DMS79 treated with DMSO at 0.1 percent for 48 hours (cell line): ENCODE measurements around the gene NUDT12.
A peak's percentile ranks its signal among the peaks of the same experiment; 100 is the strongest.

Experiments
- DNase-seq: peaks from one replicate; lab custom pipeline; 2025; lab: John Stamatoyannopoulos, UW

The NUDT12 gene

GRCh38 chr5:103562453-103563157 lies at the start of gene NUDT12:
TSS of gene NUDT12 (minus strand) at chr5:103562789. CDS start at chr5:103560248, 2,541 bp downstream.
- DNase-seq = peak; percentile 75

GRCh38 chr5:103607346-103607745 lies 44.8 kb upstream of the NUDT12 start:
- no peak for DNase-seq

GRCh38 chr5:103605277-103605676 lies 42.7 kb upstream of the NUDT12 start:
- no peak for DNase-seq

- DNase-seq = no peak
These were observed 39.8 kb upstream of the NUDT12 start for GRCh38 chr5:103602438-103602837.

GRCh38 chr5:103601314-103601713 lies 38.7 kb upstream of the NUDT12 start:
- DNase-seq = no peak

GRCh38 chr5:103600086-103600485 lies 37.5 kb upstream of the NUDT12 start:
- DNase-seq = no peak

GRCh38 chr5:103598997-103599566 lies 36.5 kb upstream of the NUDT12 start:
- no peak for DNase-seq

- no peak for DNase-seq
These were observed 27.6 kb upstream of the NUDT12 start for GRCh38 chr5:103590221-103590620.

GRCh38 chr5:103589776-103590175 lies 27.2 kb upstream of the NUDT12 start:
- no peak for DNase-seq

GRCh38 chr5:103589357-103589756 lies 26.8 kb upstream of the NUDT12 start:
- DNase-seq = no peak

- peak; percentile 11 for DNase-seq
These were observed 24.7 kb upstream of the NUDT12 start for GRCh38 chr5:103587185-103587748.

GRCh38 chr5:103582364-103582763 lies 19.8 kb upstream of the NUDT12 start:
- DNase-seq = peak; percentile 4

- no peak for DNase-seq
These were observed 10.8 kb upstream of the NUDT12 start for GRCh38 chr5:103573411-103573810.

GRCh38 chr5:103572454-103572853 lies 9.9 kb upstream of the NUDT12 start:
- DNase-seq = no peak

- DNase-seq = no peak
These were observed 9.1 kb upstream of the NUDT12 start for GRCh38 chr5:103571730-103572129.

- no peak for DNase-seq
These were observed 6.9 kb upstream of the NUDT12 start for GRCh38 chr5:103569313-103570060.

GRCh38 chr5:103565719-103566118 lies 3.1 kb upstream of the NUDT12 start:
- no peak for DNase-seq

GRCh38 chr5:103561685-103562452 lies 720 bp downstream of the NUDT12 start:
- DNase-seq = peak; percentile 7

- no peak for DNase-seq
These were observed 1.8 kb downstream of the NUDT12 start for GRCh38 chr5:103560826-103561225.

- DNase-seq = peak; percentile 3
These were observed 15.7 kb downstream of the NUDT12 start for GRCh38 chr5:103546858-103547257.

GRCh38 chr5:103542441-103542840 lies 20.1 kb downstream of the NUDT12 start:
- no peak for DNase-seq

- no peak for DNase-seq
These were observed 21.0 kb downstream of the NUDT12 start for GRCh38 chr5:103541569-103541968.
